RWPE2 (cell line): ENCODE measurements around the gene TPRX1.
A peak's percentile ranks its signal among the peaks of the same experiment; 100 is the strongest.
"Not testable (repeated sequence)": the region's sequence is repeated elsewhere in the genome, so short reads cannot be mapped to it uniquely, and the experiment has no call there.

ENCODE experiments used
- ATAC-seq: fragments of 200-7000 bp; cut with Tn5 transposase; 3 replicates; pipeline ENCODE4 v1.9.1; 2021; ENCODE audit warnings: low read depth
- DNase-seq: peaks from one replicate; pipeline ENCODE4 v3.0.0-alpha.2; 2020; ENCODE audit warnings: low spot score
- H3K27ac ChIP-seq: fragments of 450-650 bp; 2 replicates; pipeline ENCODE4 v1.5.1; 2017; ENCODE audit warnings: mild to moderate bottlenecking; ENCODE audit not compliant: poor library complexity, severe bottlenecking
- H3K27me3 ChIP-seq: fragments of 250-450 bp; sonication (Bioruptor Pico); 2 replicates; pipeline ENCODE4 v1.5.1; 2021; ENCODE audit warnings: mild to moderate bottlenecking, moderate library complexity; ENCODE audit not compliant: insufficient read depth, poor library complexity, severe bottlenecking
- H3K36me3 ChIP-seq: fragments of 250-450 bp; sonication (Bioruptor Pico); 2 replicates; pipeline ENCODE4 v1.5.1; 2020; ENCODE audit warnings: low read depth, mild to moderate bottlenecking, moderate library complexity
- H3K4me1 ChIP-seq: fragments of 250-450 bp; sonication (Bioruptor Pico); 2 replicates; pipeline ENCODE4 v1.5.1; 2021; ENCODE audit warnings: mild to moderate bottlenecking, moderate library complexity; ENCODE audit not compliant: insufficient read depth, poor library complexity, severe bottlenecking
- H3K4me3 ChIP-seq: fragments of 250-450 bp; sonication (Bioruptor Pico); 2 replicates; pipeline ENCODE4 v1.5.1; 2021; ENCODE audit warnings: mild to moderate bottlenecking, moderate library complexity; ENCODE audit not compliant: severe bottlenecking
- H3K9me3 ChIP-seq: fragments of 250-450 bp; sonication (Bioruptor Pico); 2 replicates; pipeline ENCODE4 v1.5.1; 2021; ENCODE audit warnings: mild to moderate bottlenecking, moderate library complexity; ENCODE audit not compliant: severe bottlenecking
- CTCF ChIP-seq: fragments of 450-650 bp; IDR thresholded peaks from one replicate; pipeline ENCODE4 v1.5.1; 2017; ENCODE audit warnings: mild to moderate bottlenecking, moderate library complexity; ENCODE audit not compliant: poor library complexity, severe bottlenecking

TPRX1 gene

GRCh38 chr19:47813995-47814328 is 9.6 kb upstream of the TPRX1 start:
- H3K36me3 ChIP-seq: no peaks in the 10 kb centered on the region
- H3K27me3 ChIP-seq: no peaks in the 10 kb centered on the region
- no peaks in the 10 kb centered on the region for H3K4me1 ChIP-seq
- DNase-seq (no peak), ATAC-seq (no peak)
- H3K27ac ChIP-seq: no peak overlapping the region
- no peak overlapping the region for H3K4me3 ChIP-seq
- no peaks in the 10 kb centered on the region for H3K9me3 ChIP-seq
- peak; percentile 37 for TF ChIP-seq CTCF

- Histone ChIP-seq H3K36me3 (no peaks in the 10 kb centered on the region), H3K27ac (no peak overlapping the region), H3K4me1 (no peaks in the 10 kb centered on the region), H3K4me3 (no peak overlapping the region), H3K27me3 (no peaks in the 10 kb centered on the region), H3K9me3 (no peaks in the 10 kb centered on the region)
- peak; percentile 74 for TF ChIP-seq CTCF
- ATAC-seq (peak; percentile 85), DNase-seq (no peak)
Observed at GRCh38 chr19:47813304-47813994, 9.1 kb upstream of the TPRX1 start.

- H3K27ac ChIP-seq: no peak overlapping the region
- no peaks in the 10 kb centered on the region for H3K9me3 ChIP-seq
- no peak overlapping the region for H3K4me3 ChIP-seq
- H3K36me3 ChIP-seq: no peaks in the 10 kb centered on the region
- DNase-seq (no peak), ATAC-seq (no peak)
- TF ChIP-seq CTCF: no peak
- no peaks in the 10 kb centered on the region for H3K27me3 ChIP-seq
- H3K4me1 ChIP-seq: no peaks in the 10 kb centered on the region
Observed at GRCh38 chr19:47806435-47806834, 2.1 kb upstream of the TPRX1 start.

- no peak overlapping the region for H3K27ac ChIP-seq
- no peak for ATAC-seq
- H3K9me3 ChIP-seq: no peaks in the 10 kb centered on the region
- H3K4me1 ChIP-seq: no peaks in the 10 kb centered on the region
- no peak overlapping the region for H3K4me3 ChIP-seq
- H3K36me3 ChIP-seq: no peaks in the 10 kb centered on the region
- no peak for DNase-seq
- no peaks in the 10 kb centered on the region for H3K27me3 ChIP-seq
- TF ChIP-seq CTCF: no peak
Observed at GRCh38 chr19:47805313-47805712, 962 bp upstream of the TPRX1 start.

- not testable (repeated sequence) for H3K4me3 ChIP-seq, H3K27ac ChIP-seq, H3K9me3 ChIP-seq, H3K4me1 ChIP-seq, DNase-seq, H3K27me3 ChIP-seq, H3K36me3 ChIP-seq
- 0 out of 3 replicates have a peak, but pooled peaks have one; percentile 12 for ATAC-seq
Observed at GRCh38 chr19:47803671-47804070, 680 bp downstream of the TPRX1 start.

GRCh38 chr19:47803148-47803547 is 1.2 kb downstream of the TPRX1 start:
- not testable (repeated sequence) for H3K4me3 ChIP-seq, H3K27me3 ChIP-seq

More at GRCh38 chr19:47803148-47803547, 1.2 kb downstream of the TPRX1 start:
- H3K36me3 ChIP-seq, H3K9me3 ChIP-seq, ATAC-seq, DNase-seq, H3K4me1 ChIP-seq, H3K27ac ChIP-seq: not testable (repeated sequence)
